CD4-positive, alpha-beta memory T cell (primary cell): ENCODE data around the gene MACROD2. TPM values are rescaled to one million over a fixed set of nuclear protein-coding genes. Genes with fewer than 3 reads are reported as not detected.

ENCODE experiments used
- CTCF ChIA-PET: fragments of 350-600 bp; sonication (Branson Sonifier 250); formaldehyde crosslinking; loops from one replicate; lab custom pipeline; 2021; ENCODE audit warnings: inconsistent platforms; ENCODE audit not compliant: partially characterized antibody; lab: Charles Lee
- POLR2A ChIA-PET: fragments of 350-600 bp; sonication (Branson Sonifier 250); formaldehyde crosslinking; loops from one replicate; lab custom pipeline; 2021; ENCODE audit not compliant: partially characterized antibody; lab: Charles Lee
- DNase-seq, 5 donors: peaks; one replicate each; pipeline versions ENCODE4 v3.0.0 to v3.0.0-alpha.2; 2020 to 2022; ENCODE audit warnings: mixed read lengths in 1 of 5
- H3K27ac ChIP-seq: one replicate; pipeline ENCODE4 v1.7.0; 2013; ENCODE audit warnings: low read depth, low read length
- H3K27me3 ChIP-seq: 2 replicates; pipeline ENCODE4 v1.7.0; 2013; ENCODE audit warnings: mild to moderate bottlenecking, low read length, moderate library complexity; ENCODE audit not compliant: insufficient read depth
- H3K36me3 ChIP-seq: 2 replicates; pipeline ENCODE4 v1.7.0; 2013; ENCODE audit warnings: mild to moderate bottlenecking, low read length, moderate library complexity; ENCODE audit not compliant: insufficient read depth
- H3K4me1 ChIP-seq: 2 replicates; pipeline ENCODE4 v1.7.0; 2013; ENCODE audit warnings: mild to moderate bottlenecking, low read length, moderate library complexity; ENCODE audit not compliant: insufficient read depth
- H3K4me3 ChIP-seq, 2 donors: one replicate each; pipeline ENCODE4 v1.7.0; 2013; ENCODE audit warnings: low read length in 2 of 2, mild to moderate bottlenecking in 1 of 2
- H3K9me3 ChIP-seq, 2 donors: one replicate each; pipeline ENCODE4 v1.7.0; 2013; ENCODE audit warnings: low read length in 2 of 2, control low read depth in 1 of 2; ENCODE audit not compliant: control insufficient read depth in 1 of 2
- H3K27ac Mint-ChIP-seq, 7 donors: one replicate each; pipeline ENCODE4 v1.8.0; 2020 to 2021; ENCODE audit warnings: mixed read lengths in 7 of 7, mild to moderate bottlenecking in 6 of 7, inconsistent platforms in 3 of 7, moderate library complexity in 3 of 7
- H3K27me3 Mint-ChIP-seq, 2 donors: one replicate each; pipeline ENCODE4 v1.8.0; 2020 to 2021; ENCODE audit warnings: mixed read lengths in 2 of 2
- H3K36me3 Mint-ChIP-seq, 2 donors: one replicate each; pipeline ENCODE4 v1.8.0; 2020 to 2021; ENCODE audit warnings: mixed read lengths in 2 of 2, inconsistent platforms in 1 of 2, mild to moderate bottlenecking in 1 of 2
- H3K4me1 Mint-ChIP-seq, 4 donors: one replicate each; pipeline ENCODE4 v1.8.0; 2020 to 2021; ENCODE audit warnings: mixed read lengths in 4 of 4, mild to moderate bottlenecking in 1 of 4
- H3K4me3 Mint-ChIP-seq, 8 donors: one replicate each; pipeline ENCODE4 v1.8.0; 2020 to 2021; ENCODE audit warnings: mixed read lengths in 8 of 8, mild to moderate bottlenecking in 7 of 8, moderate library complexity in 6 of 8, inconsistent platforms in 3 of 8
- H3K9me3 Mint-ChIP-seq, 8 donors: one replicate each; pipeline ENCODE4 v1.8.0; 2020 to 2021; ENCODE audit warnings: mixed read lengths in 8 of 8, mild to moderate bottlenecking in 5 of 8, inconsistent platforms in 3 of 8, moderate library complexity in 1 of 8
- intact Hi-C: fragments of 100-400 bp; cut with micrococcal nuclease; formaldehyde crosslinking; loops from one replicate; pipeline ENCODE4 v1.15.1; 2023
- polyA plus RNA-seq, 2 donors: library from polyadenylated mRNA; unstranded; fragments of 300-500 nt; fragmentation: Illumina TruSeq; gene quantifications; one replicate each; pipeline ENCODE4 v1.2.3, GENCODE V29; 2021
- total RNA-seq, 2 experiments: library from RNA; stranded (reverse); gene quantifications; one replicate each; pipeline ENCODE4 v1.2.3, GENCODE V29; 2021

The MACROD2 gene
- total and polyA plus RNA-seq, 4 experiments from 2014 or later: not detected

- ChIA-PET POLR2A (no interaction called here), CTCF (no interaction called here)
- Histone ChIP-seq H3K4me3 (no peak overlapping the region), H3K27me3 (no peaks in the 10 kb centered on the region), H3K27ac (no peak overlapping the region), H3K4me1 (no peaks in the 10 kb centered on the region), H3K36me3 (no peaks in the 10 kb centered on the region), H3K9me3 (no peaks in the 10 kb centered on the region)
- H3K36me3 Mint-ChIP-seq: no peaks in the 10 kb centered on the region
- no peaks in the 10 kb centered on the region for H3K27me3 Mint-ChIP-seq
- H3K4me3 Mint-ChIP-seq: no peak overlapping the region
- H3K9me3 Mint-ChIP-seq: peaks cover 0 to 21% (median 7%) of the 10 kb centered on the region in 8 donors
- no peak overlapping the region for H3K27ac Mint-ChIP-seq
- no peak for DNase-seq
- H3K4me1 Mint-ChIP-seq: no peaks in the 10 kb centered on the region
- intact Hi-C loops: no loop called here
Measured at GRCh38 chr20:15627089-15627488, 1631.8 kb downstream of the MACROD2 start.

GRCh38 chr20:15627501-15627903, 1632.2 kb downstream of the MACROD2 start:
- no peak overlapping the region for H3K4me3 Mint-ChIP-seq
- no peaks in the 10 kb centered on the region for H3K4me1 Mint-ChIP-seq
- H3K36me3 Mint-ChIP-seq: no peaks in the 10 kb centered on the region
- CTCF ChIA-PET: no interaction called here
- H3K4me3 ChIP-seq: no peak overlapping the region
- H3K36me3 ChIP-seq: no peaks in the 10 kb centered on the region
- no peaks in the 10 kb centered on the region for H3K27me3 Mint-ChIP-seq
- H3K9me3 Mint-ChIP-seq: peaks cover 0 to 21% (median 7%) of the 10 kb centered on the region in 8 donors
- no peaks in the 10 kb centered on the region for H3K9me3 ChIP-seq
- H3K4me1 ChIP-seq: no peaks in the 10 kb centered on the region
- no peak overlapping the region for H3K27ac Mint-ChIP-seq
- H3K27ac ChIP-seq: no peak overlapping the region
- intact Hi-C loops: no loop called here
- no peak for DNase-seq
- no peaks in the 10 kb centered on the region for H3K27me3 ChIP-seq
- POLR2A ChIA-PET: no interaction called here

GRCh38 chr20:15628851-15629353, 1633.6 kb downstream of the MACROD2 start:
- no peaks in the 10 kb centered on the region for H3K27me3 ChIP-seq
- no peaks in the 10 kb centered on the region for H3K9me3 ChIP-seq
- no peak for DNase-seq
- no peaks in the 10 kb centered on the region for H3K27me3 Mint-ChIP-seq
- H3K4me1 Mint-ChIP-seq: no peaks in the 10 kb centered on the region
- H3K36me3 ChIP-seq: no peaks in the 10 kb centered on the region
- intact Hi-C loops: no loop called here
- H3K4me1 ChIP-seq: no peaks in the 10 kb centered on the region
- H3K36me3 Mint-ChIP-seq: no peaks in the 10 kb centered on the region
- no peak overlapping the region for H3K27ac ChIP-seq
- no peak overlapping the region for H3K4me3 ChIP-seq
- H3K27ac Mint-ChIP-seq: no peak overlapping the region
- H3K9me3 Mint-ChIP-seq: peaks cover 0 to 21% (median 7%) of the 10 kb centered on the region in 8 donors
- ChIA-PET CTCF (no interaction called here), POLR2A (no interaction called here)
- no peak overlapping the region for H3K4me3 Mint-ChIP-seq

- Histone ChIP-seq H3K4me3 (no peak overlapping the region), H3K27ac (no peak overlapping the region), H3K4me1 (no peaks in the 10 kb centered on the region), H3K36me3 (no peaks in the 10 kb centered on the region), H3K9me3 (no peaks in the 10 kb centered on the region), H3K27me3 (no peaks in the 10 kb centered on the region)
- Mint-ChIP-seq H3K27ac (no peak overlapping the region), H3K4me3 (no peak overlapping the region), H3K4me1 (no peaks in the 10 kb centered on the region), H3K36me3 (no peaks in the 10 kb centered on the region), H3K9me3 (peaks cover 0 to 17% (median 6%) of the 10 kb centered on the region in 8 donors), H3K27me3 (no peaks in the 10 kb centered on the region)
- intact Hi-C loops: no loop called here
- DNase-seq: no peak
- CTCF ChIA-PET: no interaction called here
- POLR2A ChIA-PET: no interaction called here
Measured at GRCh38 chr20:15630360-15630759, 1635.0 kb downstream of the MACROD2 start.

GRCh38 chr20:15632680-15633079, 1637.4 kb downstream of the MACROD2 start:
- CTCF ChIA-PET: no interaction called here
- Mint-ChIP-seq H3K27me3 (no peaks in the 10 kb centered on the region), H3K4me3 (no peak overlapping the region), H3K27ac (no peak overlapping the region), H3K4me1 (no peaks in the 10 kb centered on the region), H3K36me3 (no peaks in the 10 kb centered on the region), H3K9me3 (peaks cover 0 to 16% (median 5%) of the 10 kb centered on the region in 8 donors)
- H3K4me1 ChIP-seq: no peaks in the 10 kb centered on the region
- no peak overlapping the region for H3K4me3 ChIP-seq
- no peak for DNase-seq
- intact Hi-C loops: no loop called here
- H3K36me3 ChIP-seq: no peaks in the 10 kb centered on the region
- H3K27ac ChIP-seq: no peak overlapping the region
- no peaks in the 10 kb centered on the region for H3K27me3 ChIP-seq
- no peaks in the 10 kb centered on the region for H3K9me3 ChIP-seq
- POLR2A ChIA-PET: no interaction called here

- no peak for DNase-seq
- no peak overlapping the region for H3K4me3 Mint-ChIP-seq
- Histone ChIP-seq H3K27me3 (no peaks in the 10 kb centered on the region), H3K27ac (no peak overlapping the region), H3K4me1 (no peaks in the 10 kb centered on the region), H3K4me3 (no peak overlapping the region), H3K36me3 (no peaks in the 10 kb centered on the region), H3K9me3 (no peaks in the 10 kb centered on the region)
- H3K36me3 Mint-ChIP-seq: no peaks in the 10 kb centered on the region
- CTCF ChIA-PET: no interaction called here
- H3K4me1 Mint-ChIP-seq: no peaks in the 10 kb centered on the region
- H3K27ac Mint-ChIP-seq: no peak overlapping the region
- POLR2A ChIA-PET: no interaction called here
- peaks cover 0 to 2% of the 10 kb centered on the region in 2 donors for H3K27me3 Mint-ChIP-seq
- intact Hi-C loops: no loop called here
- H3K9me3 Mint-ChIP-seq: peaks cover 0 to 20% (median 6%) of the 10 kb centered on the region in 8 donors
Measured at GRCh38 chr20:15634102-15634501, 1638.8 kb downstream of the MACROD2 start.

GRCh38 chr20:15637546-15637945, 1642.2 kb downstream of the MACROD2 start:
- POLR2A ChIA-PET: no interaction called here
- no peaks in the 10 kb centered on the region for H3K27me3 ChIP-seq
- CTCF ChIA-PET: no interaction called here
- intact Hi-C loops: no loop called here
- H3K9me3 ChIP-seq: no peaks in the 10 kb centered on the region
- Mint-ChIP-seq H3K27ac (no peak overlapping the region), H3K9me3 (peaks cover 0 to 26% (median 5%) of the 10 kb centered on the region in 8 donors), H3K4me1 (no peaks in the 10 kb centered on the region), H3K4me3 (no peak overlapping the region), H3K36me3 (no peaks in the 10 kb centered on the region), H3K27me3 (peaks cover 0 to 2% of the 10 kb centered on the region in 2 donors)
- H3K36me3 ChIP-seq: no peaks in the 10 kb centered on the region
- H3K27ac ChIP-seq: no peak overlapping the region
- H3K4me1 ChIP-seq: no peaks in the 10 kb centered on the region
- no peak for DNase-seq
- H3K4me3 ChIP-seq: no peak overlapping the region
